GM20000 (cell line): ENCODE results near the gene GOLGA6L2.

Experiments used
- DNase-seq: peaks from one replicate; pipeline ENCODE4 v3.0.0; 2012; ENCODE audit warnings: low spot score
- TF ChIP-seq, protein P1 (sequence below): IDR thresholded peaks from 2 replicates; pipeline ENCODE4 v1.5.1; 2012; ENCODE audit warnings: mild to moderate bottlenecking, control low read depth; ENCODE audit errors: extremely low read depth, missing control alignments

Gene GOLGA6L2, protein sequence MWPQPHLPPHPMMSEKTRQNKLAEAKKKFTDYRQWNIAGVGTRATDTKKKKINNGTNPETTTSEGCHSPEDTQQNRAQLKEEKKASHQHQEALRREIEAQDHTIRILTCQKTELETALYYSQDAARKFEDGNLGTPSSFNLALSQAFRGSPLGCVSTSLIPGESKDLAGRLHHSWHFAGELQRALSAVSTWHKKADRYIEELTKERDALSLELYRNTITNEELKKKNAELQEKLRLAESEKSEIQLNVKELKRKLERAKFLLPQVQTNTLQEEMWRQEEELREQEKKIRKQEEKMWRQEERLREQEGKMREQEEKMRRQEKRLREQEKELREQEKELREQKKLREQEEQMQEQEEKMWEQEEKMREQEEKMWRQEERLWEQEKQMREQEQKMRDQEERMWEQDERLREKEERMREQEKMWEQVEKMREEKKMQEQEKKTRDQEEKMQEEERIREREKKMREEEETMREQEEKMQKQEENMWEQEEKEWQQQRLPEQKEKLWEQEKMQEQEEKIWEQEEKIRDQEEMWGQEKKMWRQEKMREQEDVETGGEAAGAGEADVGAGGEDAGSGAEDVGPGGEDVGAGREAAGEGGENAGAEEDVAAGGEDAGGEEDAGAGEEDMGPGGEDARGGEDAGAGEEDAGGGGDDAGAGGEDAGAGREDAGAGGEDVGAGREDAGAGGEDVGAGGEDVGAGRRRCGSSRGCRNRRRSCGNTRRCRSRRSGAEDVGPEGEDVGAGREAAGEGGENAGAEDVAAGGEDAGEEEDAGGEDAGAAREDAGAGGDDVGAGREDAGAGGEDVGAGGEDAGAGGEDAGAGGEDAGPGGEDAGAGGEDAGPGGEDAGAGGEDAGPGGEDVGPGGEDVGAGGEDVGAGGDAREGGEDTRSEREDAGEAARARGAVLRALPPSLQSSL

DNA sequence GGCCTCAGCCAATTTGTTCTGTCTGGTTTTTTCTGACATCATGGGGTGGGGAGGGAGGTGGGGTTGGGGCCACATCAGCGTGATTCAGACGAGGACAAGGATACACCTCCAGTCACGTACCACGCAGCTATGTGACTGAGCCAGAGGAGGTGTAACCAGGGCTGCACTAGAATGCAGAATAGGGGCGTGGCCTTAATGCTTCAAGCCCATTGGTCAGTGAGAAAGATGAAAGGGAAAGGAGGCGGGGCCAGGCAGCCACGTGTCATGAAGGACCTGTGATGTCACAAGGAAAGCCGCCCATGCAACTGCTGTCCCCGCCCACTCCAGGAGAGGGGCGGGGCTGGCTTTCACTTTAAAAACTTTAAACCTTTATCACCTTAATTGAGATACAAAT lies at the start of gene GOLGA6L2:
TSS of gene GOLGA6L2 (minus strand) at position 137 of the 394 bp plus-strand sequence. CDS start at position 75, 62 bp downstream.
- DNase-seq, result no peak
- TF ChIP-seq, protein P1, sequence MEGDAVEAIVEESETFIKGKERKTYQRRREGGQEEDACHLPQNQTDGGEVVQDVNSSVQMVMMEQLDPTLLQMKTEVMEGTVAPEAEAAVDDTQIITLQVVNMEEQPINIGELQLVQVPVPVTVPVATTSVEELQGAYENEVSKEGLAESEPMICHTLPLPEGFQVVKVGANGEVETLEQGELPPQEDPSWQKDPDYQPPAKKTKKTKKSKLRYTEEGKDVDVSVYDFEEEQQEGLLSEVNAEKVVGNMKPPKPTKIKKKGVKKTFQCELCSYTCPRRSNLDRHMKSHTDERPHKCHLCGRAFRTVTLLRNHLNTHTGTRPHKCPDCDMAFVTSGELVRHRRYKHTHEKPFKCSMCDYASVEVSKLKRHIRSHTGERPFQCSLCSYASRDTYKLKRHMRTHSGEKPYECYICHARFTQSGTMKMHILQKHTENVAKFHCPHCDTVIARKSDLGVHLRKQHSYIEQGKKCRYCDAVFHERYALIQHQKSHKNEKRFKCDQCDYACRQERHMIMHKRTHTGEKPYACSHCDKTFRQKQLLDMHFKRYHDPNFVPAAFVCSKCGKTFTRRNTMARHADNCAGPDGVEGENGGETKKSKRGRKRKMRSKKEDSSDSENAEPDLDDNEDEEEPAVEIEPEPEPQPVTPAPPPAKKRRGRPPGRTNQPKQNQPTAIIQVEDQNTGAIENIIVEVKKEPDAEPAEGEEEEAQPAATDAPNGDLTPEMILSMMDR, result no peak

DNA sequence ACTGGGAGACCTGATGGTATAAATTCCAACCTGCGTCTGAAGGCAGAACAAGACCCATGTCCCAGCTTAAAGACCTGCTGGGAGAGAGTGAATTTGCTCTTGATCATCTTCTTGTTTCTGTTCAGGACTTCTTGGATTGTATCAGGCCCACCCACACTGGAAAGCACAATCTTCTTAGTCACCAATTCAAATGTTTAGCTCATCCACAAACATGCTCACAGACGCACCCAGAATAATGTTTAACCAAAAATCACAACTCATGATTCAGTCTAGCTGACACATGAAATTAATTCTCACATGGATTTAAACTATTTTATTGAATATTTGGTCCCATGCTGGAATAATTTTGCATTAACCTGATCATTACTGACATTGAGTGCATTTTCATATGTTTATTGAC lies 37.8 kb upstream of the GOLGA6L2 start:
- no peak for DNase-seq
- TF ChIP-seq, protein P1, result no peak

DNA sequence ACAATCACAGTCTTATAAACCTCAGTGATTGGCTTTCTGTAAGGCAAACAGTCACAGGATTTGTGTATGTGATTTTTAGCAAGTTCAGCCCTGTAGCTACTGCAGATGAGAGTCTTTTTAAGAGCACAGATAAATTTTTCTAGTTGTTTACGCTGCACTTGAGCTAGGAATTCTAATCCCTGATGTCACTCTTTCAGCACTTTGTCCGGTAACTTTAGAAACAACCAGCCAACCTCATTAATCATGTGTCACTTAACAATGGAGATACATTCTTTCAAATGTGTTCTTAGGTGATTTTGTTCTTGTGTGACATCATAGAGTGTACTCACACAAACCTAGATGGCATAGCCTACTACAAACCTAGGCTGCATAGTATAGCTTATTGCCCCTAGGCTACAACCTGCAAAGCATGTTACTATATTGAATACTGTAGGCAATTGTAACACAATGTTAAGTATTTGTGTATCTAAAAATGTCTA lies 36.8 kb upstream of the GOLGA6L2 start:
- TF ChIP-seq, protein P1, result no peak
- DNase-seq, result no peak

DNA sequence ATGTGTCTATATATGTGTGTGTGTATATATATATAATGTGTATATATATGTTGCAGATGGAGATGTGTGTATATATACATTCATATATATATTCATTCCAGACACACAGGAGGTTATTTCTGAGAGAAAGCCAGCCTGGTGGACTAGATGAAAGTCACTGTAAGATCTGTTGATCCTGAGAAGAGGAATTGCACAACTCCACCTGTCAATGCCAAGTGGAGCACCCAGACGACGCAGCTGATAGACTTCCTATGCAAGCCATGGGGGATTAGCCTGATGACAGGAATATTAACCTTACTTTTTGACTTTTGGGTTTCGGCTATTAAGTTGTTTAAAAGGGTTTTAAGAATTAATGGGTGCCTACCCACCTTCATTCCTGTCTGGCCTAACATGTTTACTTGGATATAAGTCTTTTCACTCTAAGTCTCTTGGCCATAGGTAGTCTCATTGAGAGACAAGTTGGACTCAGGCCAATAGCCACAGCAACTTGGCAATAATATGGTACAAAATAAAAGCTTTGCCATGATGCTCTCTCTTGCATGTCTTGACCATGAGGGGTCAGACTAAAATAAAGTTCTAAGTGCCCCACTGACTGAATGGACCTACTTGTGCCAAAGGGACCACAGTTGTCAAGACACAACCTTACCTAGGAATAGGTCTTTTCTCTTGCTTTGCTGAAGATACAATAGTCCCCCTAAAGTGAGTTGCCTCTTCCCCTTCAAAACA lies 35.9 kb upstream of the GOLGA6L2 start:
- TF ChIP-seq, protein P1, result no peak
- no peak for DNase-seq

DNA sequence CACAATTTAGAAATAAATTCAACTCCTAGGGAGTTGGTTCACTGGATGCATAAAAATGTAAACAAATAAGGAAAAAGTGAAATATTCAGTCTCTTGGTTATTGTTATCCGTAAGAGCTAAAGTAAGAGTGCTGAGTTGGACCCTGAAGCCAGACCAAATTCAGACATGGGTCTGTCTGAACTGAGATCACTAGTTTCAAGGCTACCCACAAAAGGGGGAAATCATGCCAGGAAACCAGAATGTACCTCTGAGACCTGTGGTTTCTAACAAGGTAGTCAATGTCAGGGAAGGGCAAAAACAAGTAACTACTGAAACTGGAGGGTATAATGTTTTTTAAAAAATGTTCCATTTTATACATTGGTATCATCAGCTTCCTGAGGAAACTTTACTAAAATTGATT lies 35.2 kb upstream of the GOLGA6L2 start:
- TF ChIP-seq, protein P1, result no peak
- no peak for DNase-seq

DNA sequence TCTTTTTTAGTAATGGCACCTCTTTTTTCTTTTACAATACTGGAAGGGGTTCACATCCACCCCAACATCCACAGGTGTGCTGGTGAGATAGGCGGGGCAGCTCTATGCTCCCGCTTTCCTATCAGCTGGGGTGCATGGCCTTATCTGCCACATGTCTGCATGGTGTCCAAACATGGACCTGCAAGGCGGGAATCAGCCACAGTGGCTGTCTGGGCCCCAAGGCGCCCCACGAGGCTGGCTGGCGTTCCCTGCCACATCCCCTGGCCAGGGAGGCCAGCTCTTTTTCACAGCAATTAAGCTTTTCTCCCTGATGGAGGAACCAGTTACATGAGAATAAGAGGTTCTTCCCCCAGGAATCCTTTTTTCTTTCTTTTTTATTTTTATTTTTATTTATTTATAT lies 30.9 kb upstream of the GOLGA6L2 start:
- DNase-seq, result no peak
- TF ChIP-seq, protein P1, result no peak
